B cell (primary cell): ENCODE results near the gene PHF19. TPM values are rescaled to one million over a fixed set of nuclear protein-coding genes. Genes with fewer than 3 reads are reported as not detected.
A peak's percentile ranks its signal among the peaks of the same experiment; 100 is the strongest.

Experiments
- ATAC-seq: fragments of 200-7000 bp; cut with Tn5 transposase; one replicate; pipeline ENCODE4 v1.10.0; 2021; ENCODE audit warnings: low read depth, mild to moderate bottlenecking, moderate number of reproducible peaks, moderate library complexity
- CTCF ChIA-PET: fragments of 350-600 bp; sonication (Branson Sonifier 250); formaldehyde crosslinking; loops from one replicate; lab custom pipeline; 2021; ENCODE audit warnings: antibody characterized with exemption, inconsistent platforms; lab: Charles Lee
- POLR2A ChIA-PET: fragments of 350-600 bp; sonication (Branson Sonifier 250); formaldehyde crosslinking; loops from one replicate; lab custom pipeline; 2021; ENCODE audit warnings: antibody characterized with exemption; lab: Charles Lee
- DNase-seq: peaks from one replicate; pipeline ENCODE4 v3.0.0; 2013
- H2AFZ ChIP-seq: 2 replicates; pipeline ENCODE4 v1.6.1; 2012; ENCODE audit warnings: mild to moderate bottlenecking, low read depth, low read length; ENCODE audit not compliant: insufficient read depth, poor library complexity, severe bottlenecking
- H3K27ac ChIP-seq, 2 donors: 1 replicate in 1 of 2; 2 replicates in 1 of 2; pipeline ENCODE4 v1.5.1; 2012 to 2013; ENCODE audit warnings: low read length in 2 of 2, mild to moderate bottlenecking in 2 of 2, moderate library complexity in 1 of 2
- H3K27me3 ChIP-seq, 4 experiments: fragments of 200-600 bp in 1 of 4; sonication (generic) in 1 of 4; replicated peaks in 1 of 4; 1 replicate in 2 of 4; 2 replicates in 2 of 4; pipeline versions ENCODE4 v1.6.1 to v1.7.0; 2013 to 2016; ENCODE audit warnings: low read length in 3 of 4, mild to moderate bottlenecking in 2 of 4, mixed read lengths in 1 of 4, moderate library complexity in 1 of 4; ENCODE audit not compliant: insufficient read depth in 4 of 4, control insufficient read depth in 3 of 4; ENCODE audit errors: control extremely low read depth in 1 of 4
- H3K36me3 ChIP-seq, 2 experiments: replicated peaks in 1 of 2; 1 replicate in 1 of 2; 2 replicates in 1 of 2; pipeline versions ENCODE4 v1.6.1 to v1.7.1; 2013; ENCODE audit warnings: low read length in 1 of 2; ENCODE audit not compliant: insufficient read depth in 2 of 2, control insufficient read depth in 1 of 2; ENCODE audit errors: control extremely low read depth in 1 of 2, extremely low read depth in 1 of 2
- H3K4me1 ChIP-seq, 2 donors: fragments of 200-600 bp in 1 of 2; sonication (generic) in 1 of 2; 1 replicate in 1 of 2; 2 replicates in 1 of 2; pipeline versions ENCODE4 v1.5.1 to v1.6.1; 2013 to 2017; ENCODE audit warnings: low read length in 2 of 2; ENCODE audit not compliant: control insufficient read depth in 2 of 2, insufficient read depth in 2 of 2
- H3K4me2 ChIP-seq: replicated peaks from 2 replicates; pipeline ENCODE3; 2012; ENCODE audit warnings: mild to moderate bottlenecking, low read depth, low read length; ENCODE audit not compliant: poor library complexity, severe bottlenecking
- H3K4me3 ChIP-seq, 5 experiments: fragments of 200-600 bp in 1 of 5; sonication (generic) in 1 of 5; 1 replicate in 3 of 5; 2 replicates in 2 of 5; pipeline versions ENCODE4 v1.5.1 to v1.7.0; 2011 to 2016; ENCODE audit warnings: low read length in 4 of 5, mild to moderate bottlenecking in 4 of 5, low read depth in 2 of 5, control low read depth in 1 of 5, moderate library complexity in 1 of 5; ENCODE audit not compliant: insufficient read depth in 1 of 5; ENCODE audit errors: control extremely low read depth in 1 of 5, extremely low read depth in 1 of 5
- H3K79me2 ChIP-seq: fragments of 200-600 bp; sonication (generic); one replicate; pipeline ENCODE4 v1.6.0; 2016; ENCODE audit warnings: low read length; ENCODE audit not compliant: control insufficient read depth, insufficient read depth
- H3K9ac ChIP-seq: fragments of 200-600 bp; sonication (generic); 2 replicates; pipeline ENCODE4 v1.6.1; 2017; ENCODE audit warnings: mild to moderate bottlenecking, low read length, moderate library complexity
- H3K9me3 ChIP-seq, 3 donors: one replicate each; pipeline versions ENCODE4 v1.6.1 to v1.7.1; 2013; ENCODE audit warnings: low read length in 2 of 3; ENCODE audit not compliant: control insufficient read depth in 2 of 3, insufficient read depth in 1 of 3; ENCODE audit errors: control extremely low read depth in 1 of 3
- H4K20me1 ChIP-seq: 2 replicates; pipeline ENCODE4 v1.6.0; 2012; ENCODE audit warnings: mild to moderate bottlenecking, low read length; ENCODE audit not compliant: insufficient read depth, control insufficient read depth, poor library complexity, severe bottlenecking
- H3K27ac Mint-ChIP-seq: one replicate; pipeline ENCODE4 v1.8.0; 2021; ENCODE audit warnings: mixed read lengths
- H3K27me3 Mint-ChIP-seq: one replicate; pipeline ENCODE4 v1.8.0; 2021; ENCODE audit warnings: mixed read lengths
- H3K4me1 Mint-ChIP-seq: one replicate; pipeline ENCODE4 v1.8.0; 2021; ENCODE audit warnings: mixed read lengths
- H3K4me3 Mint-ChIP-seq: one replicate; pipeline ENCODE4 v1.8.0; 2021; ENCODE audit warnings: mixed read lengths
- H3K9me3 Mint-ChIP-seq: one replicate; pipeline ENCODE4 v1.8.0; 2022; ENCODE audit warnings: mixed read lengths; ENCODE audit not compliant: insufficient read depth
- EZH2 ChIP-seq: IDR thresholded peaks from 2 replicates; pipeline ENCODE4 v1.6.1; 2012; ENCODE audit warnings: borderline replicate concordance, low read depth, mild to moderate bottlenecking, moderate library complexity, low read length; ENCODE audit not compliant: insufficient read depth, poor library complexity, severe bottlenecking
- WGBS: methylation state at CpG from one replicate; pipeline ENCODE4 v1.1.5; 2013; ENCODE audit warnings: missing lambda C conversion rate; ENCODE audit not compliant: insufficient coverage; 5-methylcytosine and 5-hydroxymethylcytosine counted together
- intact Hi-C: fragments of 100-400 bp; cut with micrococcal nuclease; formaldehyde crosslinking; loops from one replicate; pipeline ENCODE4 v1.10.0; 2022
- polyA plus RNA-seq: library from polyadenylated mRNA; depleted of rRNA; stranded (reverse); fragments of >200 nt; gene quantifications from 2 replicates; pipeline ENCODE4 v1.2.3, GENCODE V29; 2012
- total RNA-seq, 2 donors: library from RNA; stranded (reverse); fragments of 120-200 nt in 1 of 2; gene quantifications; 1 replicate in 1 of 2; 2 replicates in 1 of 2; pipeline versions ENCODE4 v1.2.3 to v1.2.4, GENCODE V29; 2013 to 2022
- TF ChIP-seq, protein P1 (sequence below): fragments of 200-600 bp; IDR thresholded peaks from one replicate; pipeline ENCODE4 v1.8.0; 2022; ENCODE audit warnings: antibody characterized with exemption, mild to moderate bottlenecking

The PHF19 gene
- total and polyA plus RNA-seq, 2 donors (not counting 1 experiment from before 2014, with no cell fraction given), result 17.0 to 20.9 TPM

DNA sequence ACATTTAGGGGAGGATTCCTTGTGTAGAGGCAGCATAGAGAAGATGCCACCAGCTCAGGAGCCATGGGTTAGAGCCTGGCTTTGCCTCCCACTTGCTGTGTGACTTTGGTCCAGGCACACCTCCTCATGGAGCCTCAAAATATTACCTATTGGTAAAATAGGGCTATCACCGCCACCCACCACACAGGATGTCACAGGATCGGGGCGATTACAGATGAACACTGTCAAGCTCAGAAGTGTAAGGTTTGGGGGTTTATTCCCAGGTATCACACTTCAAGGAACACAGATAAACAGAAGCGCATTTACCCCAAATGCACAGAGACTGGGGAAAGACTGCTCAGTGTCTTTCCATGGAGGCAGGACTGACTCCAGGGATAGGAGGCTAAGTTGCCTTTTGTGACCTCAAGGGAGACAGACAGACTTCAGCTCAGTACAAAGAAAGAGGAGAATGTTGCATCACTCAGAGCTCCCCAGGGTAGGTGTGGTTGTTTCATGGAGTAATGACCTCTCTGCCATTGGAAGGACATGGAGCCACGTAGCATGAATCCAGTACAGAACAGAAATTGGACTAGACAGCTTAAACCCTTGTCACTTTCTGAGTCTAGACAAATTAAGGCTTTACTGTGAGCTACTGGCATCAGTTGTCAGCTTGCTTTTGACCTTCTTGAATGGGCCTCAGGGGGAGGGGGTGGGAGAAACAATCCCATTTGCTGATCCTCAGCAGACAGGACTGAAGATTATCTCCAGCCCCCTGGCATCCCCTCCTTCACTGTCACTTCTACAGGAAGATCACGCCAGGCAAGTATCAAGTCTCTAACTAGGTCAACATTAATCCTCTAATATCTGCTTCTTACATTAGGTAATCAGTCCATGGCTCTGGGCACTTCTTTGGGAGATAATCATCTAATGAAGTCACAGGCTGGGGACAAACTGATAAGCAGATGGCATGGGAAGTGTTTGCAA lies 43.1 kb upstream of the PHF19 start:
- CTCF ChIA-PET, result interaction anchor here (0.6 to 1.0 kb wide), 2 partner anchors 19 to 51 kb away, joined by 3 read pairs; no protein-coding TSS in a partner anchor
- H3K36me3 ChIP-seq, result peaks cover 0 to 3% of the 10 kb centered on the region in 2 experiments

More for the DNA sequence above, 43.1 kb upstream of the PHF19 start:
- Mint-ChIP-seq H3K4me1 (peaks cover 52% of the 10 kb centered on the region), H3K4me3 (peak overlapping the region; percentile 19), H3K9me3 (no peaks in the 10 kb centered on the region), H3K27me3 (no peaks in the 10 kb centered on the region), H3K27ac (no peak overlapping the region)
- POLR2A ChIA-PET, result interaction anchor here (0.8 kb wide), 2 partner anchors 13 to 24 kb away, joined by 3 to 5 read pairs; no protein-coding TSS in a partner anchor
- WGBS, result 90% methylated on average over 2 of the region's 6 CpGs
- intact Hi-C loops, result loop anchor here (2.0 kb wide), 1 partner anchor 15 kb away; no protein-coding TSS in a partner anchor
- Histone ChIP-seq H3K9ac (no peak overlapping the region), H3K27ac (no peak overlapping the region), H3K9me3 (peaks cover 0 to 5% (median 0%) of the 10 kb centered on the region in 3 donors), H3K4me1 (peaks cover 16 to 46% of the 10 kb centered on the region in 2 donors), H3K4me2 (no peak overlapping the region), H3K4me3 (no peak overlapping the region), H3K27me3 (no peaks in the 10 kb centered on the region), H2AFZ (no peak overlapping the region), H3K79me2 (peaks cover 4% of the 10 kb centered on the region), H4K20me1 (no peaks in the 10 kb centered on the region)
- DNase-seq (no peak), ATAC-seq (no peak)
- no peak for TF ChIP-seq EZH2
- TF ChIP-seq, protein P1, sequence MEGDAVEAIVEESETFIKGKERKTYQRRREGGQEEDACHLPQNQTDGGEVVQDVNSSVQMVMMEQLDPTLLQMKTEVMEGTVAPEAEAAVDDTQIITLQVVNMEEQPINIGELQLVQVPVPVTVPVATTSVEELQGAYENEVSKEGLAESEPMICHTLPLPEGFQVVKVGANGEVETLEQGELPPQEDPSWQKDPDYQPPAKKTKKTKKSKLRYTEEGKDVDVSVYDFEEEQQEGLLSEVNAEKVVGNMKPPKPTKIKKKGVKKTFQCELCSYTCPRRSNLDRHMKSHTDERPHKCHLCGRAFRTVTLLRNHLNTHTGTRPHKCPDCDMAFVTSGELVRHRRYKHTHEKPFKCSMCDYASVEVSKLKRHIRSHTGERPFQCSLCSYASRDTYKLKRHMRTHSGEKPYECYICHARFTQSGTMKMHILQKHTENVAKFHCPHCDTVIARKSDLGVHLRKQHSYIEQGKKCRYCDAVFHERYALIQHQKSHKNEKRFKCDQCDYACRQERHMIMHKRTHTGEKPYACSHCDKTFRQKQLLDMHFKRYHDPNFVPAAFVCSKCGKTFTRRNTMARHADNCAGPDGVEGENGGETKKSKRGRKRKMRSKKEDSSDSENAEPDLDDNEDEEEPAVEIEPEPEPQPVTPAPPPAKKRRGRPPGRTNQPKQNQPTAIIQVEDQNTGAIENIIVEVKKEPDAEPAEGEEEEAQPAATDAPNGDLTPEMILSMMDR, result no peak
